WTC11 (cell line): ENCODE results near the gene STYK1. TPM values are rescaled to one million over a fixed set of nuclear protein-coding genes. Genes with fewer than 3 reads are reported as not detected.

Source experiments
- ATAC-seq: fragments of 200-7000 bp; cut with Tn5 transposase; 2 replicates; pipeline ENCODE4 v1.10.0; 2021; ENCODE audit warnings: mild to moderate bottlenecking, moderate library complexity
- CTCF ChIA-PET: fragments of 300-600 bp; sonication (Branson Sonifier 250); formaldehyde crosslinking; loops from one replicate; lab custom pipeline; 2021; ENCODE audit warnings: antibody characterized with exemption; lab: Charles Lee
- POLR2A ChIA-PET: fragments of 350-600 bp; sonication (Branson Sonifier 250); formaldehyde crosslinking; loops from one replicate; lab custom pipeline; 2021; ENCODE audit warnings: antibody characterized with exemption; lab: Charles Lee
- DNase-seq: peaks from one replicate; pipeline ENCODE4 v3.0.0; 2021; ENCODE audit warnings: low spot score
- H3K27ac Mint-ChIP-seq: 2 replicates; pipeline ENCODE4 v1.8.0; 2021; ENCODE audit warnings: mixed read lengths
- H3K27me3 Mint-ChIP-seq: 2 replicates; pipeline ENCODE4 v1.8.0; 2021; ENCODE audit warnings: low read depth, mild to moderate bottlenecking, moderate library complexity, mixed read lengths
- H3K36me3 Mint-ChIP-seq: 2 replicates; pipeline ENCODE4 v1.8.0; 2021; ENCODE audit warnings: mixed read lengths
- H3K4me1 Mint-ChIP-seq: 2 replicates; pipeline ENCODE4 v1.8.0; 2022; ENCODE audit warnings: mixed read lengths
- H3K4me3 Mint-ChIP-seq: 2 replicates; pipeline ENCODE4 v1.8.0; 2021; ENCODE audit warnings: mild to moderate bottlenecking, moderate library complexity, mixed read lengths
- H3K9me3 Mint-ChIP-seq: 2 replicates; pipeline ENCODE4 v1.8.0; 2021; ENCODE audit warnings: mixed read lengths
- ATF1 ChIP-seq: sonication (generic); formaldehyde crosslinking; IDR thresholded peaks from 2 replicates; pipeline ENCODE4 v1.8.1; 2023; ENCODE audit warnings: mild to moderate bottlenecking, moderate library complexity, missing genetic modification reagents
- ATF3 ChIP-seq: sonication (generic); formaldehyde crosslinking; conservative IDR thresholded peaks from 2 replicates; pipeline ENCODE4 v1.8.1; 2022; ENCODE audit warnings: mild to moderate bottlenecking, missing genetic modification reagents
- CREB1 ChIP-seq: sonication (generic); formaldehyde crosslinking; IDR thresholded peaks from 2 replicates; pipeline ENCODE4 v1.8.0; 2023; ENCODE audit warnings: mild to moderate bottlenecking, missing genetic modification reagents
- EMX1 ChIP-seq: fragments of 250-450 bp; sonication (Bioruptor Pico); IDR thresholded peaks from 2 replicates; pipeline ENCODE4 v1.8.0; 2021; ENCODE audit warnings: mild to moderate bottlenecking
- FOXJ3 ChIP-seq: sonication (generic); formaldehyde crosslinking; IDR thresholded peaks from 2 replicates; pipeline ENCODE4 v1.9.0; 2021; ENCODE audit warnings: missing genetic modification reagents, mild to moderate bottlenecking, borderline replicate concordance
- FOXK1 ChIP-seq: sonication (generic); formaldehyde crosslinking; IDR thresholded peaks from 2 replicates; pipeline ENCODE4 v1.8.0; 2022; ENCODE audit warnings: mild to moderate bottlenecking, moderate library complexity, missing genetic modification reagents
- GRHL2 ChIP-seq: fragments of 250-450 bp; sonication (Bioruptor Pico); IDR thresholded peaks from 2 replicates; pipeline ENCODE4 v1.8.0; 2022; ENCODE audit warnings: mild to moderate bottlenecking, moderate library complexity; ENCODE audit not compliant: insufficient replicate concordance, severe bottlenecking
- JAZF1 ChIP-seq: fragments of 250-450 bp; sonication (Bioruptor Pico); IDR thresholded peaks from 2 replicates; pipeline ENCODE4 v1.9.0; 2021; ENCODE audit warnings: moderate library complexity, mild to moderate bottlenecking, inconsistent platforms
- JUN ChIP-seq: sonication (generic); formaldehyde crosslinking; IDR thresholded peaks from 2 replicates; pipeline ENCODE4 v1.8.0; 2023; ENCODE audit warnings: mild to moderate bottlenecking, missing genetic modification reagents
- MYBL2 ChIP-seq: sonication (generic); formaldehyde crosslinking; IDR thresholded peaks from 2 replicates; pipeline ENCODE4 v1.8.1; 2023; ENCODE audit warnings: mild to moderate bottlenecking, moderate library complexity, missing genetic modification reagents
- NFE2L1 ChIP-seq: sonication (generic); formaldehyde crosslinking; IDR thresholded peaks from 2 replicates; pipeline ENCODE4 v1.8.1; 2023; ENCODE audit warnings: missing genetic modification reagents
- OVOL2 ChIP-seq: fragments of 250-450 bp; sonication (Bioruptor Pico); IDR thresholded peaks from 2 replicates; pipeline ENCODE4 v1.9.0; 2021; ENCODE audit warnings: mild to moderate bottlenecking, borderline replicate concordance
- SMAD3 ChIP-seq: sonication (generic); formaldehyde crosslinking; IDR thresholded peaks from 2 replicates; pipeline ENCODE4 v1.8.0; 2022; ENCODE audit warnings: missing genetic modification reagents, mild to moderate bottlenecking, borderline replicate concordance
- TEAD1 ChIP-seq: sonication (generic); formaldehyde crosslinking; IDR thresholded peaks from 2 replicates; pipeline ENCODE4 v1.8.0; 2022; ENCODE audit warnings: mild to moderate bottlenecking, missing genetic modification reagents
- ZMAT4 ChIP-seq: fragments of 250-450 bp; sonication (Bioruptor Pico); IDR thresholded peaks from 2 replicates; pipeline ENCODE4 v1.9.0; 2021; ENCODE audit warnings: mild to moderate bottlenecking
- ZNF263 ChIP-seq: sonication (generic); formaldehyde crosslinking; IDR thresholded peaks from 2 replicates; pipeline ENCODE4 v1.8.1; 2022; ENCODE audit warnings: low read depth, mild to moderate bottlenecking, moderate library complexity, missing genetic modification reagents
- ZNF416 ChIP-seq: fragments of 250-450 bp; sonication (Bioruptor Pico); IDR thresholded peaks from 2 replicates; pipeline ENCODE4 v1.9.0; 2021; ENCODE audit warnings: mild to moderate bottlenecking, inconsistent platforms
- ZNF425 ChIP-seq: fragments of 250-450 bp; sonication (Bioruptor Pico); conservative IDR thresholded peaks from 2 replicates; pipeline ENCODE4 v1.9.0; 2021; ENCODE audit warnings: mild to moderate bottlenecking
- total RNA-seq: library from RNA; stranded (reverse); gene quantifications from 3 replicates; pipeline ENCODE4 v1.2.3, GENCODE V29; 2021
- TF ChIP-seq, protein P1 (sequence below): sonication (generic); formaldehyde crosslinking; IDR thresholded peaks from 2 replicates; pipeline ENCODE4 v1.8.1; 2023; ENCODE audit warnings: mild to moderate bottlenecking, missing genetic modification reagents
- TF ChIP-seq, protein P2 (sequence below): sonication (generic); formaldehyde crosslinking; IDR thresholded peaks from 2 replicates; pipeline ENCODE4 v1.8.1; 2023; ENCODE audit warnings: mild to moderate bottlenecking, missing genetic modification reagents, moderate library complexity
- TF ChIP-seq, protein P3 (sequence below): fragments of 250-450 bp; sonication (Bioruptor Pico); IDR thresholded peaks from 2 replicates; pipeline ENCODE4 v1.9.0; 2021; ENCODE audit warnings: mild to moderate bottlenecking
- TF ChIP-seq, protein P4 (sequence below): sonication (generic); formaldehyde crosslinking; IDR thresholded peaks from 2 replicates; pipeline ENCODE4 v1.8.0; 2023; ENCODE audit warnings: mild to moderate bottlenecking, missing genetic modification reagents
- TF ChIP-seq, protein P5 (sequence below): fragments of 250-450 bp; sonication (Bioruptor Pico); IDR thresholded peaks from 2 replicates; pipeline ENCODE4 v1.8.0; 2021; ENCODE audit warnings: mild to moderate bottlenecking
- TF ChIP-seq, protein P6 (sequence below): sonication (generic); formaldehyde crosslinking; IDR thresholded peaks from 2 replicates; pipeline ENCODE4 v1.8.0; 2022; ENCODE audit warnings: mild to moderate bottlenecking, missing genetic modification reagents

Gene STYK1
- total RNA-seq, 1 experiment from 2014 or later, result 1.6 TPM

GRCh38 chr12:10584415-10584814 is 89.4 kb downstream of the STYK1 start:
- Mint-ChIP-seq H3K4me3 (no peak overlapping the region), H3K9me3 (peaks cover 35% of the 10 kb centered on the region), H3K4me1 (no peaks in the 10 kb centered on the region), H3K27ac (peak overlapping the region; percentile 1; the same call in 1 of the 2 replicates), H3K36me3 (peaks cover 43% of the 10 kb centered on the region), H3K27me3 (no peaks in the 10 kb centered on the region)
- TF ChIP-seq OVOL2 (CRISPR knock-in tag) (no peak), GRHL2 (no peak), ZNF416 (CRISPR knock-in tag) (no peak), ZNF425 (CRISPR knock-in tag) (no peak), FOXJ3 (CRISPR knock-in tag) (no peak), JUN (no peak)
- TF ChIP-seq, protein P1, sequence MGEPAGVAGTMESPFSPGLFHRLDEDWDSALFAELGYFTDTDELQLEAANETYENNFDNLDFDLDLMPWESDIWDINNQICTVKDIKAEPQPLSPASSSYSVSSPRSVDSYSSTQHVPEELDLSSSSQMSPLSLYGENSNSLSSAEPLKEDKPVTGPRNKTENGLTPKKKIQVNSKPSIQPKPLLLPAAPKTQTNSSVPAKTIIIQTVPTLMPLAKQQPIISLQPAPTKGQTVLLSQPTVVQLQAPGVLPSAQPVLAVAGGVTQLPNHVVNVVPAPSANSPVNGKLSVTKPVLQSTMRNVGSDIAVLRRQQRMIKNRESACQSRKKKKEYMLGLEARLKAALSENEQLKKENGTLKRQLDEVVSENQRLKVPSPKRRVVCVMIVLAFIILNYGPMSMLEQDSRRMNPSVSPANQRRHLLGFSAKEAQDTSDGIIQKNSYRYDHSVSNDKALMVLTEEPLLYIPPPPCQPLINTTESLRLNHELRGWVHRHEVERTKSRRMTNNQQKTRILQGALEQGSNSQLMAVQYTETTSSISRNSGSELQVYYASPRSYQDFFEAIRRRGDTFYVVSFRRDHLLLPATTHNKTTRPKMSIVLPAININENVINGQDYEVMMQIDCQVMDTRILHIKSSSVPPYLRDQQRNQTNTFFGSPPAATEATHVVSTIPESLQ (CRISPR knock-in tag), result no peak
- POLR2A ChIA-PET, result no interaction called here
- ATAC-seq, result no peak
- CTCF ChIA-PET, result interaction anchor here (0.6 kb wide), 1 partner anchor 106 kb away, joined by 3 read pairs; no protein-coding TSS in a partner anchor
- DNase-seq, result no peak

DNA sequence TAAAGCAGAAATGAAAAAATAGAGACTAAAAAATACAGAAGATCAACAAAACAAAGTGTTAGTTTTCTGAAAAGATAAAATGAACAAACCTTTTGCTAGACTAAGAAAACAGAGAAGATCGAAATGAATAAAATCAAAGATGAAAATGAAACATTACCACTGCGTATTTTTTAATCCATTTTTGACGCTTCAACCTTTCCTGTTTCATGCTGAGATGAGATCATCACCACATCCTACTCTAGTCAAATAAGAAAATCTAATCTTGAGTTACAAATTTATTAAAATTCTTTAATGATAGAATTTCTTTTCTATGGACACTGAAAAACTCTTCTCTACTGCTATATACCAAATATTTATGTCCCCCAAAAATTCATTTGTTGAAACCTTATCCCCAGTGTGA is 91.1 kb downstream of the STYK1 start:
- DNase-seq, result no peak
- H3K36me3 Mint-ChIP-seq, result peaks cover 40% of the 10 kb centered on the region
- H3K27ac Mint-ChIP-seq, result no peak overlapping the region
- H3K4me1 Mint-ChIP-seq, result no peaks in the 10 kb centered on the region
- peaks cover 35% of the 10 kb centered on the region for H3K9me3 Mint-ChIP-seq
- no peak overlapping the region for H3K4me3 Mint-ChIP-seq
- no peaks in the 10 kb centered on the region for H3K27me3 Mint-ChIP-seq
- ATAC-seq, result no peak
- POLR2A ChIA-PET, result no interaction called here
- CTCF ChIA-PET, result no interaction called here
- TF ChIP-seq FOXK1 (CRISPR knock-in tag) (no peak), EMX1 (CRISPR knock-in tag) (no peak), TEAD1 (no peak), ATF3 (CRISPR knock-in tag) (no peak), NFE2L1 (no peak), ZMAT4 (CRISPR knock-in tag) (no peak), ATF1 (no peak), JAZF1 (CRISPR knock-in tag) (no peak), CREB1 (CRISPR knock-in tag) (no peak), MYBL2 (CRISPR knock-in tag) (no peak), ZNF263 (CRISPR knock-in tag) (no peak), SMAD3 (CRISPR knock-in tag) (no peak)
- TF ChIP-seq, protein P2, sequence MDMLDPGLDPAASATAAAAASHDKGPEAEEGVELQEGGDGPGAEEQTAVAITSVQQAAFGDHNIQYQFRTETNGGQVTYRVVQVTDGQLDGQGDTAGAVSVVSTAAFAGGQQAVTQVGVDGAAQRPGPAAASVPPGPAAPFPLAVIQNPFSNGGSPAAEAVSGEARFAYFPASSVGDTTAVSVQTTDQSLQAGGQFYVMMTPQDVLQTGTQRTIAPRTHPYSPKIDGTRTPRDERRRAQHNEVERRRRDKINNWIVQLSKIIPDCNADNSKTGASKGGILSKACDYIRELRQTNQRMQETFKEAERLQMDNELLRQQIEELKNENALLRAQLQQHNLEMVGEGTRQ, result no peak
- TF ChIP-seq, protein P3, sequence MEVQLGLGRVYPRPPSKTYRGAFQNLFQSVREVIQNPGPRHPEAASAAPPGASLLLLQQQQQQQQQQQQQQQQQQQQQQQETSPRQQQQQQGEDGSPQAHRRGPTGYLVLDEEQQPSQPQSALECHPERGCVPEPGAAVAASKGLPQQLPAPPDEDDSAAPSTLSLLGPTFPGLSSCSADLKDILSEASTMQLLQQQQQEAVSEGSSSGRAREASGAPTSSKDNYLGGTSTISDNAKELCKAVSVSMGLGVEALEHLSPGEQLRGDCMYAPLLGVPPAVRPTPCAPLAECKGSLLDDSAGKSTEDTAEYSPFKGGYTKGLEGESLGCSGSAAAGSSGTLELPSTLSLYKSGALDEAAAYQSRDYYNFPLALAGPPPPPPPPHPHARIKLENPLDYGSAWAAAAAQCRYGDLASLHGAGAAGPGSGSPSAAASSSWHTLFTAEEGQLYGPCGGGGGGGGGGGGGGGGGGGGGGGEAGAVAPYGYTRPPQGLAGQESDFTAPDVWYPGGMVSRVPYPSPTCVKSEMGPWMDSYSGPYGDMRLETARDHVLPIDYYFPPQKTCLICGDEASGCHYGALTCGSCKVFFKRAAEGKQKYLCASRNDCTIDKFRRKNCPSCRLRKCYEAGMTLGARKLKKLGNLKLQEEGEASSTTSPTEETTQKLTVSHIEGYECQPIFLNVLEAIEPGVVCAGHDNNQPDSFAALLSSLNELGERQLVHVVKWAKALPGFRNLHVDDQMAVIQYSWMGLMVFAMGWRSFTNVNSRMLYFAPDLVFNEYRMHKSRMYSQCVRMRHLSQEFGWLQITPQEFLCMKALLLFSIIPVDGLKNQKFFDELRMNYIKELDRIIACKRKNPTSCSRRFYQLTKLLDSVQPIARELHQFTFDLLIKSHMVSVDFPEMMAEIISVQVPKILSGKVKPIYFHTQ (CRISPR knock-in tag), result no peak
- TF ChIP-seq, protein P4, sequence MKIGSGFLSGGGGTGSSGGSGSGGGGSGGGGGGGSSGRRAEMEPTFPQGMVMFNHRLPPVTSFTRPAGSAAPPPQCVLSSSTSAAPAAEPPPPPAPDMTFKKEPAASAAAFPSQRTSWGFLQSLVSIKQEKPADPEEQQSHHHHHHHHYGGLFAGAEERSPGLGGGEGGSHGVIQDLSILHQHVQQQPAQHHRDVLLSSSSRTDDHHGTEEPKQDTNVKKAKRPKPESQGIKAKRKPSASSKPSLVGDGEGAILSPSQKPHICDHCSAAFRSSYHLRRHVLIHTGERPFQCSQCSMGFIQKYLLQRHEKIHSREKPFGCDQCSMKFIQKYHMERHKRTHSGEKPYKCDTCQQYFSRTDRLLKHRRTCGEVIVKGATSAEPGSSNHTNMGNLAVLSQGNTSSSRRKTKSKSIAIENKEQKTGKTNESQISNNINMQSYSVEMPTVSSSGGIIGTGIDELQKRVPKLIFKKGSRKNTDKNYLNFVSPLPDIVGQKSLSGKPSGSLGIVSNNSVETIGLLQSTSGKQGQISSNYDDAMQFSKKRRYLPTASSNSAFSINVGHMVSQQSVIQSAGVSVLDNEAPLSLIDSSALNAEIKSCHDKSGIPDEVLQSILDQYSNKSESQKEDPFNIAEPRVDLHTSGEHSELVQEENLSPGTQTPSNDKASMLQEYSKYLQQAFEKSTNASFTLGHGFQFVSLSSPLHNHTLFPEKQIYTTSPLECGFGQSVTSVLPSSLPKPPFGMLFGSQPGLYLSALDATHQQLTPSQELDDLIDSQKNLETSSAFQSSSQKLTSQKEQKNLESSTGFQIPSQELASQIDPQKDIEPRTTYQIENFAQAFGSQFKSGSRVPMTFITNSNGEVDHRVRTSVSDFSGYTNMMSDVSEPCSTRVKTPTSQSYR (CRISPR knock-in tag), result no peak
- TF ChIP-seq, protein P5, sequence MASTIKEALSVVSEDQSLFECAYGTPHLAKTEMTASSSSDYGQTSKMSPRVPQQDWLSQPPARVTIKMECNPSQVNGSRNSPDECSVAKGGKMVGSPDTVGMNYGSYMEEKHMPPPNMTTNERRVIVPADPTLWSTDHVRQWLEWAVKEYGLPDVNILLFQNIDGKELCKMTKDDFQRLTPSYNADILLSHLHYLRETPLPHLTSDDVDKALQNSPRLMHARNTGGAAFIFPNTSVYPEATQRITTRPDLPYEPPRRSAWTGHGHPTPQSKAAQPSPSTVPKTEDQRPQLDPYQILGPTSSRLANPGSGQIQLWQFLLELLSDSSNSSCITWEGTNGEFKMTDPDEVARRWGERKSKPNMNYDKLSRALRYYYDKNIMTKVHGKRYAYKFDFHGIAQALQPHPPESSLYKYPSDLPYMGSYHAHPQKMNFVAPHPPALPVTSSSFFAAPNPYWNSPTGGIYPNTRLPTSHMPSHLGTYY (CRISPR knock-in tag), result no peak
- TF ChIP-seq, protein P6, sequence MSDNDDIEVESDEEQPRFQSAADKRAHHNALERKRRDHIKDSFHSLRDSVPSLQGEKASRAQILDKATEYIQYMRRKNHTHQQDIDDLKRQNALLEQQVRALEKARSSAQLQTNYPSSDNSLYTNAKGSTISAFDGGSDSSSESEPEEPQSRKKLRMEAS (CRISPR knock-in tag), result no peak
